SH-SY5Y (cell line): ENCODE measurements around the gene PLXDC2.

Experiments
- GATA2 ChIP-seq: IDR thresholded peaks from 2 replicates; pipeline ENCODE4 v1.6.1; 2011; ENCODE audit warnings: mild to moderate bottlenecking, low read depth, low read length
- GATA3 ChIP-seq: IDR thresholded peaks from 2 replicates; pipeline ENCODE4 v1.6.1; 2011; ENCODE audit warnings: low read depth, mild to moderate bottlenecking, low read length, moderate library complexity

Gene PLXDC2

DNA sequence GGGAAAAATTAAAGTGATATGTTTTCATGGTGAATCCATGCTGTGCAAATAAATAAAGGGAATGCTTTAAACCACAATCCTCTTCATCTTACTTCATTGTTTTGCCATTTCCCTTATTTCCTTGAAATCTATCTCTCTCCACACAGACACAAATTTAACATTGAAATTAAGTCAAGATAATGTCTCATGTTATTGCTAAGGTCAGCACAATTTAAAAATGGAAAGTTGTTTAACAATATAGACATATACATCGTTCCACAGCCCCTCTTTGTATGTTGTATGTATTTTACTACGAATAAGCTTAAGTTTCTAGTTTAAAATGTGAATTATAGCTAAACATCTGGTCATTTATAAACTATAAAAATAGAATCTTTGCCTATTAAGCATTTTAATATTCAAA lies 256.9 kb downstream of the PLXDC2 start:
- TF ChIP-seq GATA3 (no peak), GATA2 (no peak)

DNA sequence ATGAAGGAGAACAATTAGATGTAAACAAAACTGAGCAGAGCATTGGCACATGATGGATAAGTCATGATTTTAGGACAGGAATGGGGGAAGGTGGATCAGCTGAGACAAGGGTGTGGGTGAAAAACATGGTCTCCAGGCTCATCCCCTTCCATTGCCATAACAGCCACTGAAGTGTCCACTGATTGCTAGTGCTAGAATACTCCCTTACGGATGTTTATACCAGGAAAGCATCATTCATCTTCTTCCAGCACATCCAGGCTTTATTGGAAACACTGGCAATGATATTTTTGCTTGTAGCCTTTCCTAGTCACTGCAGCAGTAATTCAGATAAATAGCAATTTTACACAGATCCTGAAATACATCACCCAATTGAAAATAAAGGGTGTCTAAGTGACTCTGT lies 259.5 kb downstream of the PLXDC2 start:
- TF ChIP-seq GATA3 (no peak), GATA2 (no peak)

DNA sequence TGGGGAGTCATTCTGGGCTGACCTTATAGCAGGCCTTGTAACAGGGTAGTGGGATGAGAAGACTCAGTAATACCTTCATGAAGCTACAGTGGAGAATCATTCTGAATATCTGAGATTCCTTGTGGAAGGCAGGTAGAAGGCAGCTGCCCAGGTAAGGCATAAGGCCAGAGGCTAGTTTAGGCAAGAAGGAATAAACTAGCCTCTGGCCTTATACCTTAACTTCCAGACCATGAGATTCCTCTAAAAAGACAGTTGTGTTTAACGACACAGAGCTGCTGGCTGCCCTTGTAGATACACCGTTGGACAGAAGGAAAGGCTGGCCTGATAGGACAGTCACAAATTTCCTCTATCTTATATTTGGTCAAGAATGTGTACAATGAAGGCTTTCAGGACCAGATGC lies 268.2 kb downstream of the PLXDC2 start:
- TF ChIP-seq GATA3 (no peak), GATA2 (no peak)

DNA sequence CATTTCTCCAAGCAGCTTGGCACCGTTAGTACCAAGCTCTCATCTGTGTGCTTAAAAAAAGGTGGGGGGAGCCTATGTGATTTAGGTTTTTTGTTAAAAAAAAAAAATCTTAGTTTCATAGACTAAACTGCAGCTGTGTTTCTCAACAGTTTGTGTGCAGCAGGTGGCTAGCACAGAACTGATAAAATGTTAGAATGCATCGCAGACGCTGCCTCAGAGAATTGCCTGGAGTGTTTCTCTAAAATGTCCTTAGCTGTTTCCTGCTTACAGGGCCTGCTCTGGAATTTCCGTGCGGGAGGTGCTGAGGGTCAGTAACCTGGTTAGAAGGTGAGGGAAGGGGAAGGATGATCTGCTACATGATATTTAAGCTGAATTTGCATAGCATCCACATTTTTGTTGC lies 268.9 kb downstream of the PLXDC2 start:
- no peak for TF ChIP-seq GATA2
- no peak for TF ChIP-seq GATA3

GRCh38 chr10:20087353-20087752 lies 271.1 kb downstream of the PLXDC2 start:
- no peak for TF ChIP-seq GATA3
- TF ChIP-seq GATA2, result no peak

GRCh38 chr10:20088061-20088701 lies 271.9 kb downstream of the PLXDC2 start:
- no peak for TF ChIP-seq GATA3
- no peak for TF ChIP-seq GATA2

GRCh38 chr10:20089879-20090278 lies 273.6 kb downstream of the PLXDC2 start:
- TF ChIP-seq GATA3 (no peak), GATA2 (no peak)

DNA sequence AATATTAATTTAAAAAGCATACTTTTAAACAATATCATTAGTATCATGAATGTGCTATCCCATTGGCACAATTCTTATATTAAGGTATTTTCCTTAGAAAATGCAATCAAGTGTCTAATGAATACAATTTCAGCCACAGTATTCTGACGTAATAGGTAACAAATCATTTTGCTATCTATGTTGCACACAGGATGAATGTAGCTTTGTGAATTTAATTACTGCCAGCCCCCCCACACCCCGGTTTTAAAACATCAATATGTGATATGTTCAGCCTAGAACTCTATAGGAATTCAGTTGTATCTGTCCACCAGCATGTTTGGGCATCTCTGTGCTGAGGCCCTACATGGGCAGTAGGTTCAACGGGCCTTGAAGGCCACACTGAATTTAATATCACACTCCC lies 274.6 kb downstream of the PLXDC2 start:
- TF ChIP-seq GATA3 (no peak), GATA2 (no peak)

- TF ChIP-seq GATA2 (no peak), GATA3 (no peak)
These were observed 275.5 kb downstream of the PLXDC2 start for GRCh38 chr10:20091698-20092097.

DNA sequence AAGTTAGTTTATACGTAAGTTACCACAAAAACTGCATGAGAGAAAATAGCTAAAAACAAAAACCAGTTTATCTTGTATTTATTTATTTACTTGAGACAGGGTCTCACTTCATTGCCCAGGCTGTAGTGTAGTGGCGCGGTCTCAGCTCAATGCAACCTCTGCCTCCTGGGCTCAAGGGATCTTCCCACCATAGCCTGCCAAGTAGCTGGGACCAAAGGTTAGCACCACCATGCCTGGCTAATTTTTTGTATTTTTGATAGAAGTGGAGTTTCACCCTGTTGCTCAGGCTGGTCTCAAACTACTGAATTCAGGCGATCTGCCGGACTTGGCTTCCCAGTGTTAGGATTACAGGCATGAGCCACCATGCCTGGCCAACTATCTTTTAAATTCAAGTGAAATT lies 277.4 kb downstream of the PLXDC2 start:
- TF ChIP-seq GATA2 (no peak), GATA3 (no peak)

GRCh38 chr10:20094226-20094976 lies 278.2 kb downstream of the PLXDC2 start:
- no peak for TF ChIP-seq GATA3
- no peak for TF ChIP-seq GATA2

- TF ChIP-seq GATA3, result no peak
- no peak for TF ChIP-seq GATA2
These were observed 283.9 kb downstream of the PLXDC2 start for GRCh38 chr10:20100171-20100570.

GRCh38 chr10:20105236-20105635 lies 289.0 kb downstream of the PLXDC2 start:
- no peak for TF ChIP-seq GATA2
- TF ChIP-seq GATA3, result no peak

- no peak for TF ChIP-seq GATA3
- TF ChIP-seq GATA2, result no peak
These were observed 289.7 kb downstream of the PLXDC2 start for GRCh38 chr10:20105931-20106330.

- TF ChIP-seq GATA2, result no peak
These were observed 291.8 kb downstream of the PLXDC2 start for GRCh38 chr10:20108021-20108420.

DNA sequence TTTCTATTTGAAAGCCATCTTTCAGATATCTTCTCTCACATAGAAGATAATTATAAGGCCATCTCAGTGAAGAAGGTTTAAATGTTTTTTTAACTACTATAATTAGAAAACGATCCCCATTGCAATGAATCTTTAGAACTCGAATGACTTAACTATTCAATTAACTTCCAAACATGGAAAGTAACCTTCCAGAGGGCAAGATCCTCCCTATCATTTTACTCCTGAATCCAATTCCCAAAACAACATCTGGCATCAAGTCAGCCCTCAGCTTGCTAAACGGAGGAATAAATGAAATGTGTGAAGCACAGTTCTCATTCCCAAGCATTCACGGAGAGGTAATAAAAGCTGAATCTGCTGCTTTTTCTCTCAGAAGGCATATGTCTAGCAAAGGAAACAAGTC lies 293.4 kb downstream of the PLXDC2 start:
- no peak for TF ChIP-seq GATA3
